Spinal cord (tissue), 10 donors: ENCODE measurements around the gene DDB1. TPM values are rescaled to one million over a fixed set of nuclear protein-coding genes. Genes with fewer than 3 reads are reported as not detected.
"Not testable (repeated sequence)": the region's sequence is repeated elsewhere in the genome, so short reads cannot be mapped to it uniquely, and the experiment has no call there.

Experiments
- DNase-seq, 6 donors: peaks; one replicate each; pipeline versions ENCODE4 v3.0.0 to v3.0.0-alpha.2; 2013 to 2015; ENCODE audit warnings: low spot score in 6 of 6, low read depth in 4 of 6
- H3K27ac ChIP-seq: one replicate; pipeline ENCODE4 v1.5.1; 2013; ENCODE audit warnings: low read depth, low read length, control low read depth
- H3K27me3 ChIP-seq: one replicate; pipeline ENCODE4 v1.6.1; 2013; ENCODE audit warnings: low read length; ENCODE audit not compliant: control insufficient read depth, insufficient read depth
- H3K36me3 ChIP-seq: one replicate; pipeline ENCODE4 v1.6.1; 2013; ENCODE audit warnings: low read length; ENCODE audit not compliant: control insufficient read depth, insufficient read depth
- H3K4me1 ChIP-seq: one replicate; pipeline ENCODE4 v1.6.1; 2013; ENCODE audit warnings: low read length; ENCODE audit not compliant: control insufficient read depth, insufficient read depth
- H3K4me3 ChIP-seq: one replicate; pipeline ENCODE4 v1.5.1; 2013; ENCODE audit warnings: low read depth, low read length, control low read depth
- H3K9me3 ChIP-seq: one replicate; pipeline ENCODE4 v1.6.1; 2013; ENCODE audit warnings: low read length; ENCODE audit not compliant: control insufficient read depth, insufficient read depth
- WGBS: methylation state at CpG from one replicate; pipeline ENCODE4 v1.1.5; 2013; ENCODE audit warnings: missing lambda C conversion rate; ENCODE audit not compliant: insufficient coverage; 5-methylcytosine and 5-hydroxymethylcytosine counted together
- polyA plus RNA-seq, 2 donors: library from polyadenylated mRNA; unstranded; fragments of 120-200 nt; gene quantifications; one replicate each; pipeline ENCODE4 v1.2.1, GENCODE V29; 2013; ENCODE audit not compliant: insufficient read length in 2 of 2
- total RNA-seq, 2 donors: library from RNA; depleted of rRNA in 1 of 2; stranded (reverse); fragments of 120-200 nt in 1 of 2; fragments of >200 nt in 1 of 2; gene quantifications; one replicate each; pipeline versions ENCODE4 v1.2.3 to v1.2.4, GENCODE V29; 2013 to 2014
- donor health status: healthy.

The DDB1 gene
- total and polyA plus RNA-seq, 4 donors, result 162 to 254 (median 177) TPM

- H3K4me3 ChIP-seq, result no peak overlapping the region
- WGBS, result 93% methylated on average over 13 of the region's 14 CpGs
- H3K4me1 ChIP-seq, result no peaks in the 10 kb centered on the region
- no peak overlapping the region for H3K27ac ChIP-seq
- no peaks in the 10 kb centered on the region for H3K9me3 ChIP-seq
- DNase-seq, result no peak
- peaks cover 24% of the 10 kb centered on the region for H3K36me3 ChIP-seq
- H3K27me3 ChIP-seq, result no peaks in the 10 kb centered on the region
Measured at GRCh38 chr11:61265357-61265756, 67.5 kb downstream of the DDB1 start.

- DNase-seq, result no peak
- no peaks in the 10 kb centered on the region for H3K4me1 ChIP-seq
- no peak overlapping the region for H3K4me3 ChIP-seq
- H3K36me3 ChIP-seq, result peaks cover 26% of the 10 kb centered on the region
- H3K9me3 ChIP-seq, result no peaks in the 10 kb centered on the region
- H3K27ac ChIP-seq, result no peak overlapping the region
- H3K27me3 ChIP-seq, result no peaks in the 10 kb centered on the region
- WGBS, result 94% methylated on average over 14 of the region's 14 CpGs
Measured at GRCh38 chr11:61264795-61265194, 68.1 kb downstream of the DDB1 start.

- WGBS, result 88% methylated on average over 1 of the region's 6 CpGs
- H3K4me3 ChIP-seq, result no peak overlapping the region
- H3K4me1 ChIP-seq, result no peaks in the 10 kb centered on the region
- H3K36me3 ChIP-seq, result peaks cover 27% of the 10 kb centered on the region
- no peak for DNase-seq
- H3K9me3 ChIP-seq, result no peaks in the 10 kb centered on the region
- H3K27me3 ChIP-seq, result no peaks in the 10 kb centered on the region
- H3K27ac ChIP-seq, result no peak overlapping the region
Measured at GRCh38 chr11:61264371-61264770, 68.5 kb downstream of the DDB1 start.

GRCh38 chr11:61259363-61259762, 73.5 kb downstream of the DDB1 start:
- no peak overlapping the region for H3K4me3 ChIP-seq
- H3K9me3 ChIP-seq, result no peaks in the 10 kb centered on the region
- H3K36me3 ChIP-seq, result peaks cover 36% of the 10 kb centered on the region
- DNase-seq, result no peak
- H3K27ac ChIP-seq, result no peak overlapping the region
- H3K4me1 ChIP-seq, result no peaks in the 10 kb centered on the region
- WGBS, result 100% methylated on average over 4 of the region's 6 CpGs
- no peaks in the 10 kb centered on the region for H3K27me3 ChIP-seq

- Histone ChIP-seq H3K36me3 (peaks cover 31% of the 10 kb centered on the region), H3K27me3 (no peaks in the 10 kb centered on the region), H3K4me3 (no peak overlapping the region), H3K4me1 (no peaks in the 10 kb centered on the region), H3K27ac (no peak overlapping the region), H3K9me3 (no peaks in the 10 kb centered on the region)
- 84% methylated on average over 8 of the region's 9 CpGs for WGBS
- no peak for DNase-seq
Measured at GRCh38 chr11:61258546-61258945, 74.4 kb downstream of the DDB1 start.

- Histone ChIP-seq H3K9me3 (no peaks in the 10 kb centered on the region), H3K36me3 (peaks cover 31% of the 10 kb centered on the region), H3K4me3 (no peak overlapping the region), H3K4me1 (no peaks in the 10 kb centered on the region), H3K27me3 (no peaks in the 10 kb centered on the region), H3K27ac (no peak overlapping the region)
- no peak for DNase-seq
- WGBS, result 92% methylated on average over 13 of the region's 18 CpGs
Measured at GRCh38 chr11:61256710-61257482, 76.0 kb downstream of the DDB1 start.

GRCh38 chr11:61254403-61255025, 78.4 kb downstream of the DDB1 start:
- Histone ChIP-seq H3K27me3 (no peaks in the 10 kb centered on the region), H3K36me3 (peaks cover 29% of the 10 kb centered on the region), H3K27ac (no peak overlapping the region), H3K4me1 (peaks cover 3% of the 10 kb centered on the region), H3K9me3 (no peaks in the 10 kb centered on the region), H3K4me3 (no peak overlapping the region)
- WGBS, result 51% methylated on average over 9 of the region's 12 CpGs
- peak in 2 of 6 donors; percentile 16 to 58 for DNase-seq

- H3K27me3 ChIP-seq, DNase-seq, H3K4me3 ChIP-seq, H3K27ac ChIP-seq, H3K4me1 ChIP-seq, H3K9me3 ChIP-seq: not testable (repeated sequence)
- WGBS, result 60% methylated on average over 1 of the region's 1 CpG
- peaks cover 13% of the 10 kb centered on the region for H3K36me3 ChIP-seq
Measured at GRCh38 chr11:61252332-61252731, 80.6 kb downstream of the DDB1 start.

- DNase-seq, result peak in 2 of 6 donors; percentile 19 to 44
- H3K36me3 ChIP-seq, H3K4me1 ChIP-seq, H3K4me3 ChIP-seq, H3K27me3 ChIP-seq, H3K27ac ChIP-seq, H3K9me3 ChIP-seq: not testable (repeated sequence)
- WGBS, result 64% methylated on average over 12 of the region's 20 CpGs
Measured at GRCh38 chr11:61250796-61251765, 81.8 kb downstream of the DDB1 start.
